HEK293T (cell line): ENCODE data around the gene RSL1D1.

Experiments
- ARNT ChIP-seq: fragments of 450-650 bp; IDR thresholded peaks from 2 replicates; pipeline ENCODE4 v1.6.1; 2017; ENCODE audit warnings: mild to moderate bottlenecking
- BHLHE40 ChIP-seq: fragments of 450-650 bp; IDR thresholded peaks from 2 replicates; pipeline ENCODE4 v1.6.1; 2016; ENCODE audit warnings: mild to moderate bottlenecking, moderate library complexity, borderline replicate concordance
- FOXM1 ChIP-seq: fragments of 450-650 bp; IDR thresholded peaks from 2 replicates; pipeline ENCODE4 v1.6.1; 2017; ENCODE audit warnings: mild to moderate bottlenecking, borderline replicate concordance
- NFRKB ChIP-seq: fragments of 450-650 bp; IDR thresholded peaks from 2 replicates; pipeline ENCODE4 v1.6.1; 2016; ENCODE audit warnings: mild to moderate bottlenecking, moderate library complexity
- SUZ12 ChIP-seq: fragments of 450-650 bp; IDR thresholded peaks from 2 replicates; pipeline ENCODE4 v1.6.1; 2016; ENCODE audit warnings: mild to moderate bottlenecking
- TARDBP ChIP-seq: fragments of 450-650 bp; IDR thresholded peaks from 2 replicates; pipeline ENCODE4 v1.6.1; 2016
- ZNF384 ChIP-seq: fragments of 450-650 bp; IDR thresholded peaks from 2 replicates; pipeline ENCODE4 v1.6.1; 2016
- TF ChIP-seq, protein P1 (sequence below): fragments of 450-650 bp; IDR thresholded peaks from 2 replicates; pipeline ENCODE4 v1.6.1; 2016

DNA sequence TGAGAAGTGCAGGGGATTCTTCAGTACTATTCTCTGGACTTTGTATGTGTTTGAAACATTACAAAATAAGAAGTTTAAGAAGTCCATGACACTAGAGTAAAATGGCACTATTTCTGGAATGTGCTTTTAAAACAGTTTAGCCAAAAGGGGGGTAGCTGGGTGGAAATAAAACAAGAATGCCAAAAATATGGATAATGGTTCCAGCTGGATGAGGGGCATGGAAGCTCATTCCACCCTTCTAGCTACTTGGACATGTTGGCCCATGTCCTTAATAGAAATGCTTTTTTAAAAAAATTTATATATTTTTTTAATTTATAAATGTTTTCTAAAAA is 67.3 kb downstream of the RSL1D1 start:
- no peak for TF ChIP-seq ZNF384
- no peak for TF ChIP-seq FOXM1
- no peak for TF ChIP-seq BHLHE40
- TF ChIP-seq, protein P1, sequence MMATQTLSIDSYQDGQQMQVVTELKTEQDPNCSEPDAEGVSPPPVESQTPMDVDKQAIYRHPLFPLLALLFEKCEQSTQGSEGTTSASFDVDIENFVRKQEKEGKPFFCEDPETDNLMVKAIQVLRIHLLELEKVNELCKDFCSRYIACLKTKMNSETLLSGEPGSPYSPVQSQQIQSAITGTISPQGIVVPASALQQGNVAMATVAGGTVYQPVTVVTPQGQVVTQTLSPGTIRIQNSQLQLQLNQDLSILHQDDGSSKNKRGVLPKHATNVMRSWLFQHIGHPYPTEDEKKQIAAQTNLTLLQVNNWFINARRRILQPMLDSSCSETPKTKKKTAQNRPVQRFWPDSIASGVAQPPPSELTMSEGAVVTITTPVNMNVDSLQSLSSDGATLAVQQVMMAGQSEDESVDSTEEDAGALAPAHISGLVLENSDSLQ = no peak
- no peak for TF ChIP-seq SUZ12
- no peak for TF ChIP-seq ARNT
- no peak for TF ChIP-seq NFRKB
- no peak for TF ChIP-seq TARDBP
